OCI-LY1 (cell line): ENCODE results near the gene S100A11.

Experiments used
- CTCF ChIP-seq: fragments of 200-600 bp; sonication (generic), shearing (Covaris generic); IDR thresholded peaks from 2 replicates; pipeline ENCODE4 v1.5.1; 2017; ENCODE audit warnings: mild to moderate bottlenecking, antibody characterized with exemption, low read length, moderate library complexity, mixed read lengths
- EZH2 ChIP-seq: fragments of 200-600 bp; sonication (generic), shearing (Covaris generic); IDR thresholded peaks from 2 replicates; pipeline ENCODE4 v1.8.0; 2017; ENCODE audit warnings: borderline replicate concordance, mixed run types, mild to moderate bottlenecking, antibody characterized with exemption, low read length, moderate library complexity, mixed read lengths

- TF ChIP-seq CTCF (no peak), EZH2 (no peak)
Measured at GRCh38 chr1:152009691-152010090, 27.1 kb downstream of the S100A11 start.
